CD1c-positive myeloid dendritic cell (primary cell): ENCODE data around the gene LTBP1.
"Not testable (repeated sequence)": the region's sequence is repeated elsewhere in the genome, so short reads cannot be mapped to it uniquely, and the experiment has no call there.

Source experiments
- DNase-seq: peaks from one replicate; pipeline ENCODE4 v3.0.0-alpha.2; 2016; ENCODE audit errors: extremely low spot score

LTBP1 gene

GRCh38 chr2:32963941-32964340, 17.2 kb downstream of the LTBP1 start:
- no peak for DNase-seq

GRCh38 chr2:32965523-32966171, 18.9 kb downstream of the LTBP1 start:
- no peak for DNase-seq

DNA sequence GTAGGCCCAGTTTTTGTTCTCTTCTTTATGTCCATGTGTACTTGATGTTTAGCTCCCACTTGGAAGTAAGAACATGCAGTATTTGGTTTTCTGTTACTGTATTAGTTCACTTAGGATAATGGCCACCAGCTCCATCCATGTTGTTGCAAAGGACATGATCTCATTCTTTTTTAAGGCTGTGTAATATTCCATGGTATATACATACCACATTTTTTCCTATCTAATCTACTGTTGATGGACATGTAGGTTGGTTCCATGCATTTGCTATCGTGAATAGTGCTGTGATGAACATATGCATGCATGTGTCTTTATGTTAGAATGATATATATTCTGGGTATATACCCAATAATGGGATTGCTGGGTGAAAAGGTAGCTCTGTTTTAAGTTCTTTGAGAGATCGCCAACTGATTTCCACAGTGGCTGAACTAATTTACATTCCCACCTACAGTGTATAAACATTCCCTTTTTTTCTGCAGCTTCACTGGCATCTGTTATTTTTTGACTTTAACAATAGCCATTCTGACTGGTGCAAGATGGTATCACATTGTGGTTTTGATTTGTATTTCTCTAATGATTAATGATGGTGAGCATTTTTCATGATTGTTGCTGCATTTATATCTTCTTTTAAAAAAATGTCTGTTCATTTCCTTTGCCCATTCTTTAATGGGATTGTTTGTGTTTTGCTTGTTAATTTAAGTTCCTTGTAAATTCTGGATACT, 22.9 kb downstream of the LTBP1 start:
- no peak for DNase-seq

DNA sequence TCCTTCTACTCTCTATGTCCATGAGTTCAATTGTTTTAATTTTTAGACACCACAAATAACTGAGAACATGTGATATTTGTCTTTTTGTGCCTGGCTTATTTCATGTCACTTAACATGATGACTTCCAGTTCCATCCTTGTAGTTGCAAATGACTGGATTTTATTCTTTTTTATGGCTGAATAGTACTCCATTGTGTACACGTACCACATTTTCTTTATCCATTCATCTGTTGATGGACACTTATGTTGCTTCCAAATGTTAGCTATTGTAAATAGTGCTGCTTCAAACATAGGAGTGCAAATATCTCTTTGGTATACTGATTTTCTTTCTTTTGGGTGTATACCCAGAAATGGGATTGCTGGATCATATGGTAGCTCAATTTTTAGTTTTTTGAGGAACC, 27.0 kb downstream of the LTBP1 start:
- not testable (repeated sequence) for DNase-seq

DNA sequence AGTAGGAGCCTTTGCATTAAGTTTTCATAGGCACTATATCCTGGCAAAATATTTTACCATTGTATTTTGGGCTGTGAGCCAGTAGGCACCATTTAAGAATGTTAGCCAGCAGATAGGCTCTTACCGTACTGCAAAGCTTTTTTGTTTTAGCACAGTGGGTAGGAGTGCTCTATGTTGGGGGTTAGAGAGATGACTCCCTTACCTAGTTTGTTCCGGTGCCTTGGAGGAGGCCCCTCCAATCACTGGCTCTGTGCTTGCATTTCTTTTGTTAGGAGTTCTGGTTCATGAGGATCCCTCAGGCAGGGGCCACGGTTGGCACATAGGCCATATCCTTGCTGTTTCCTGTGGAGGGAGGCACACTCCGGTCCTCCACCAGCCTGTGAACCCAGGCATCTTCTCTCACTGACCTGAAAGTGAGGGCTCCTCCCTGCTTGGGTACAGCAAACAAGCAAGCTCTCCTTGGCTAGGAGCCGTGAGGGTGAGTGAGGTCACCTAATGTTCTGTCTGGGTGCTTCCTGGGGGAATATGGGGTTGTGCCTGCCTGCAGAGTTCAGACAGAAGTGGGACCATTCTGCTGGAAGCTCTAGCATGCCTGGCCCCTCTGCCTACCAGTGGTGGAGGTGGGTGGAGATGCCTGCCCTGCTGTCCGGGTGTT, 29.8 kb downstream of the LTBP1 start:
- no peak for DNase-seq

- no peak for DNase-seq
Measured at GRCh38 chr2:32977228-32977758, 30.5 kb downstream of the LTBP1 start.

- no peak for DNase-seq
Measured at GRCh38 chr2:32981612-32982011, 34.9 kb downstream of the LTBP1 start.

DNA sequence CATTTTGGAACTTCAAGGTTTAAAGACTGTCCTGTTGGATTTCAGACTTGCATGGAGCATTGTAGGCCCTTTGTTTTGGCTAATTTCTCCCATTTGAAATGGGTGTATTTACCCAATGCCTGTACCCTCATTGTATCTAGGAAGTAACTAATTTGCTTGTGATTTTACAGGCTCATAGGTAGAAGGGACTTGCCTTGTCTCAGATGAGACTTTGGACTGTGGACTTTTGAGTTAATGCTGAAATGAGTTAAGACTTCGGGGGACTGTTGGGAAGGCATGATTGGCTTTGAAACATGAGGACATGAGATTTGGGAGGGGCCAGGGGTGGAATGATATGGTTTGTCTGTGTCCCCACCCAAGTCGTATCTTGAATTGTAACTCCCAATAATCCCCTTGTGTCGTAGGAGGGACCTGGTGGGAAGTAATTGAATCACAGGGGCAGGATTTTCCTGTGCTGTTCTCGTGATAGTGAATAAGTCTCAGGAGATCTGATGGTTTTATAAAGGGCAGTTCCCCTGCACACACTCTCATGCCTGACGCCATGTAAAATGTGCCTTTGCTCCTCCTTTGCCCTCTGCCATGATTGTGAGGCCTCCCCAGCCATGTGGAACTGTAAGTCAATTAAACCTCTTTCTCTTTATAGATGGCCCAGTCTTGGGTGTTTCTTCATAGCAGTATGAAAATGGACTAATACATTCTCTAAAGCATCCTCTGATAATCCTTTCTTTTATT, 36.6 kb downstream of the LTBP1 start:
- not testable (repeated sequence) for DNase-seq

- no peak for DNase-seq
Measured at GRCh38 chr2:32986480-32986879, 39.7 kb downstream of the LTBP1 start.

DNA sequence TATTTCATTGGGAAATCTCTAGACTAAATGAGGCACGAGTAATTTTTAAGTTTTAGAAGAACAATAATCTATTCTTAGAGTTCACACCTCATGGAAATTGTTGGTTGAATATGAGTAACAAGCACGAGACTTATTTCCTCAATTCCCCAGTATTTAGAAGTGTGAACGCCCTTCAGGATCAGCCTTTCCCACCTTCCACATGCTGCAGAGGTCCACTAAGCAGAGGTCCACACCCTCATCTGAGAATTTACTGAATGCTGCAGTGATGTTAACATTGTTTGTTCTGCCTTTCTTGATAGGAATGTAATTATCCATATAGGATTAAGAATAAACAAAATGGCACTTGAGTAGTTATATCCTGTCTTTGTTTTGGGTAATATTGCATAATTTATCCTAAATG, 41.8 kb downstream of the LTBP1 start:
- no peak for DNase-seq

- DNase-seq = no peak
Measured at GRCh38 chr2:32990556-32990955, 43.8 kb downstream of the LTBP1 start.

- no peak for DNase-seq
Measured at GRCh38 chr2:32991091-32991845, 44.5 kb downstream of the LTBP1 start.

DNA sequence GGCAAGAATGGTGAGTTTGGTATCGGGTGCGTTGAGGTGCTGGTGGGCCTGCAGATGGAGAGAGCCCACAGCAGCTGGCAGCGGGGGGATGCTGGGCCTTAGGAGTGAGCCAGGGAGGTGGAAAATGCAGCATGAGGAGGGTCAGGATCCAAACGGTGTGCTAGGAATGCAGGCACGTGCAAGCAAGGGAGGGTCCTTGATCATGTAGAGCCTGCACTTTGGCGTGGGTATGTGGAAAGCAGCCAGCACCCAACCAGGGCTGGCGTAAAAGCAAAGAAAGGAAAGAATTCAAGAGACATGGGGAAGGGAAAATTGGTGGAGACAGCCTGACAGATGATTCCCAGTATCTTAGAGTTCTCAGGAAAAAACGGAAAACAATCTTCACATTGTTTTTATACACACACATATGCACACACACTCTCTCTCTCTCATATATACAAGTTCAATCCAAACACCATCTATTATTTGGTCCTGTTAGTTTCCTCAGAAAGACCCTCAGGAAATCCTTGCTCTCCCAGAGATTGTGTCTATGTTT, 46.3 kb downstream of the LTBP1 start:
- DNase-seq = no peak

DNA sequence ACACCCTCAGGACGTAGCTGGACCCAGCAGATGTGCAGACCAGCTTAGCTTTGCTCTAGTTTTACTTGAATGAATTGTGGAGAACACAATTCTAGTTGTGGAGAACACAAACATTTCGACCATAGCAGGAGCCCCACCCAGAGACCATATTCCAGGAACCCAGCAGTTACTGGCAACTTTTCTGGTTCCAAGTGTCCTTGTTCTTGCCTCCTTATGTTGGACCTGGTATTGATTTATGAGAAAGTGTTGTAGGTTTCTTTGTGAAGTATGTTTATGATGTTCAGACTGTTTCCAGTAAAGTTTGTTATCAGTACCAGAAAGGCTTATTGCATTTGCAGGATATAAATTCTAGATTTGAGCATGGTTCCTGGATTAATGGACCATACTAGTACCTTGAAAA, 51.0 kb downstream of the LTBP1 start:
- DNase-seq = no peak

DNA sequence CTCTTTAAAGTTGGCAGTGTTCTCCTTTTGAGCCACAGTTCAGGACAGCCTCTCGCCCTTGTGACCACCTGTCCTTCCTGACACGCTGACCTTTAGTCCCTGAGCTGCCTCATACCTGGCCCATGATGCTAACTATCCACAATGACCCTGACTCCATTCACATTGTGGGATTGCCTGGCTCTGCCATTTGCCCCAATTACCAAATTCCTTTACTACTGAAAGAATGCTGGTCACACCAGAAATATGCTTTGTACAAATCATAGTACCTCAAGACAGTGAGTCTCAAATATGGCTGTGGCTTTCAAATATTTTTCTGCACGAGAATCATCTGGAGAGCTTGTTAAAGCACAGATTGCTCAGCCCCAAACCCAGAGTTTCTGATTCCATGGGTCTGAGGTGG, 54.2 kb downstream of the LTBP1 start:
- no peak for DNase-seq

DNA sequence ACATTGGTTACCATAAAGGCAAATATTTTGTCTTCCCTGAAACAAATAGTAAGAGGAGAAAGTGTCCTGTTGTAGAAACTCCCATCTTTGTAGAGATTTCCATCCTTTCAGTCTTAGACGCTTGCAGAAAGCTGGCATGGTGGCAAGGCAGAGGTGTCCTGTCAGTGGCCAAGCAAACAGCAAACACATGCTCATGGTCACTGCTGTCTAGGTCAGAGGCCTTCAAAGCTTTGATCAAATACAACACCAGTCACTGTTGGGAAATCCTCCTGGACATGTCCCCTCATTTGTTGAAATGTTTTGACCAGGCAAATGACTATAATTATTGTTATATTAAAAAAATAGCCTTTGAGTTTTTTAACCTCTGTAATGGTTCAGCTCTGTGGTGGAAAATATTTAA, 55.1 kb downstream of the LTBP1 start:
- DNase-seq = no peak

DNA sequence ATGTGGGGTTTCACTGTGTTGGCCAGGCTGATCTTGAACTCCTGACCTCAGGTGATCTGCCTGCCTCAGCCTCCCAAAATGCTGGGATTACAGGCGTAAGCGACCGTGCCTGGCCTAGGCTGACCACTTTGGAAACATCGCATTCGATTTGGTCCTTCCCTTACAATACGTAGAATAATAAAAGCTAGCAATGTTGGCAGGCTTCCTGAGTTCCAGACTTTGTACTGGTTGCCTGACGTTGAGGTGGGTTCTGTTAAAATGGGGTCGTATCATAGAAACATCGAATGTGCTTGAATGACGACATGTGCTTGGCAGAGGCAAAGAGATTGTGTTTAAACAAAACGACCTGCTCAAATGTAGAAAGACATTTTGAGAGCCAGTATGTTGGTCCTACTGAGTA, 56.1 kb downstream of the LTBP1 start:
- DNase-seq = no peak

- no peak for DNase-seq
Measured at GRCh38 chr2:33005057-33005456, 58.3 kb downstream of the LTBP1 start.

DNA sequence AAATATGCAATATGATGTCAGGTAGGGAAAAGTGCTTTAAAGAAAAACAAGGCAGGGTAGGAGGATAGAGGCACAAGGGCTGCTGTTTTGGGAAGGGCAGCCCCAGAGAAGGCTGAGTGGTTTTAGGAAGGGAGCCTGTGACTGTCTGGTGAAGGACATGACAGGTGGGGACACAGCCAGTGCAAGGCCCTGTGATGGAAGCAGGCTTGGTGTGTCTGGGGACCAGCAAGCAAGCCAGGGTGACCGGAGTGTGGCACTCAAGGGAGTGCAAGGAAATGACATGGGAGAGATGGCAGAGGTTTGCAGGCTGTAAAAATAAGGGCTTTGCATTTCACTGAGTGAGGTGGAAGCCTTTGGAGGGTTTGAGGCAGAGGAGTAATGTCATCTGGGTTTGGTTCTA, 62.0 kb downstream of the LTBP1 start:
- no peak for DNase-seq

- no peak for DNase-seq
Measured at GRCh38 chr2:33009249-33009648, 62.5 kb downstream of the LTBP1 start.

GRCh38 chr2:33011373-33011772, 64.6 kb downstream of the LTBP1 start:
- no peak for DNase-seq
